C4-2B (cell line): ENCODE results near the gene PTEN.

ENCODE experiments used
- H3K27ac ChIP-seq: fragments of 450-650 bp; 2 replicates; pipeline ENCODE4 v1.5.1; 2017
- ZFX ChIP-seq: fragments of 450-650 bp; IDR thresholded peaks from 2 replicates; pipeline ENCODE4 v1.6.1; 2017
- TF ChIP-seq, protein P1 (sequence below): fragments of 450-650 bp; conservative IDR thresholded peaks from 2 replicates; pipeline ENCODE4 v1.5.1; 2017; ENCODE audit warnings: mild to moderate bottlenecking

The PTEN gene

DNA sequence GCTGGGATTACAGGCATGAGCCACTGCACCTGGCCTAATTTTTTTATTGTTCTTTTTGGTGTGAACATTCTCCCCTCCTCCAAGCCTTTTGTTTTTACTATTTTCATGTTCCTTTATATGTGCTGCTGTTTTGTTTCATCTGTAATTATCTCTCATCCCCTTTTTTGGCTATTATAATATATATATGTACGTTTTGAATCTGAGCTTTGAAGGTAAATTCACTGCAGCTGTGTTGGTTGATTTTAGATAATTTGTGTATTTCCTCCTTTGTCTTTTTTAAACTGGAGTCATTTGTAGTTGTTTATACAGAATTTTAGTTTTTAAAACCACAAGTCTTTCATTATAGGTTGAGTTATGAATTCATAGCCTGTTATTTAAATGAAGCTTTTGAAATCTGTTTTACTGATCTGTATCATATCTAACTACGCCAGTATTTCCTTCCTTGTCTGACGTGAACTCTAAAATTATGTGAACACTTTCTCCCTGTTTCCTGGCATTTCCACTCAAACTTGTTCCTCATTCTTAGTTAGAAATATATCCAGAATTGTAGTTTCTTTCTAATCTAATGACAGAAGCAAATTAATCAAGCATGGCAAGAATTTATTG, 54.9 kb downstream of the PTEN start:
- H3K27ac ChIP-seq = no peak overlapping the region
- TF ChIP-seq ZFX = no peak
- TF ChIP-seq, protein P1, sequence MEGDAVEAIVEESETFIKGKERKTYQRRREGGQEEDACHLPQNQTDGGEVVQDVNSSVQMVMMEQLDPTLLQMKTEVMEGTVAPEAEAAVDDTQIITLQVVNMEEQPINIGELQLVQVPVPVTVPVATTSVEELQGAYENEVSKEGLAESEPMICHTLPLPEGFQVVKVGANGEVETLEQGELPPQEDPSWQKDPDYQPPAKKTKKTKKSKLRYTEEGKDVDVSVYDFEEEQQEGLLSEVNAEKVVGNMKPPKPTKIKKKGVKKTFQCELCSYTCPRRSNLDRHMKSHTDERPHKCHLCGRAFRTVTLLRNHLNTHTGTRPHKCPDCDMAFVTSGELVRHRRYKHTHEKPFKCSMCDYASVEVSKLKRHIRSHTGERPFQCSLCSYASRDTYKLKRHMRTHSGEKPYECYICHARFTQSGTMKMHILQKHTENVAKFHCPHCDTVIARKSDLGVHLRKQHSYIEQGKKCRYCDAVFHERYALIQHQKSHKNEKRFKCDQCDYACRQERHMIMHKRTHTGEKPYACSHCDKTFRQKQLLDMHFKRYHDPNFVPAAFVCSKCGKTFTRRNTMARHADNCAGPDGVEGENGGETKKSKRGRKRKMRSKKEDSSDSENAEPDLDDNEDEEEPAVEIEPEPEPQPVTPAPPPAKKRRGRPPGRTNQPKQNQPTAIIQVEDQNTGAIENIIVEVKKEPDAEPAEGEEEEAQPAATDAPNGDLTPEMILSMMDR = no peak

DNA sequence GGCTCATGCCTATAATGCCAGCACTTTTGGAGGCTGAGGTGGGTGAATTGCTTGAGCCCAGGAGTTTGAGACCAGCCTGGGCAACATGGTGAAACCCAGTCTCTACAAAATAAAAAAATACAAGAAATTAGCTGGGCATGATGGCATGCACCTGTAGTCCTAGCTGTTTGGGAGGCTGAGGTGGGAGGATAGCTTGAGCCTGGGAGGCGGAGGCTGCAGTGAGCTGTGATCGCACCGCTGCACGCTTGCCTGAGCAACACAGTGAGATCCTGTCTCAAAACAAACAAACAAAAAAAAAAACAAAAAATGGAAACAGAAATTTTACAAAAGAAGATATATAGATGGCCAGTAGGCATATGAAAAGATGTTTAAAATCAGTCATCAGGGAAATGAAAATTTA, 57.1 kb downstream of the PTEN start:
- TF ChIP-seq ZFX = no peak
- TF ChIP-seq, protein P1 = no peak

DNA sequence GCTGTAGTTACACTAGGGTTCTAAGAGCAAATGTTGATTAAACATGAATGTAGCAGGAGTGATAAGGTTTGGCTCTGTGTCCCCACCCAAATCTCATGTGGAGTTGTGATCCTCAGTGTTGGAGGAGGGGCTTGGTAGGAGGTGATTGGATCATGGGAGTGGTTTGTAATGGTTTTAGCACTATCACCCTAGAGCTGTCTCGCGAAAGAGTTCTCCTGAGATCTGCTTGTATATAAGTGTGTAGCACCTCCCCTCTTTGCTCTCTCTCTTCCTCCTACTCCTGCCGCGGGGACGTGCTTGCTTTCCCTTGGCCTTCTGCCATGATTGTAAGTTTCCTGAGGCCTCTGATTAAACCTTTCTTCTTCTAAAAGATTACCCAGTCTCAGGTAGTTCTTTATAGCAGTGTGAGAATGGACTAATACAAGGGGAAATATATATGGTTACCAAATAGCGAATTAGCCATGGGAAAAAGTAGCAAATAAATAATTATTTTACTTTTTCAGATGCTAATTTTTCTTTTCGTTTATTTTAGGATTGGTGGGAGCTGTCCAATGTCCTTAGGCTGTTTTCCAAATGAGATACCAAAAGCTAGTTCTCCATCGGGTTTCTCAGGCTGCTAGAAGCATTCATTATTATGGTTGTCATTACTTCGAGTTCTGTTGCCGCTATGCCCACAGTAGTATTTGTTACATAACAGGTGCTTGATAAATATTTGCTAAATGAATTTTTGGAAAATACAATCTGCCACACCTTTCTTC, 58.7 kb downstream of the PTEN start:
- TF ChIP-seq ZFX = no peak
- TF ChIP-seq, protein P1 = no peak

More for the DNA sequence above, 57.1 kb downstream of the PTEN start:
- H3K27ac ChIP-seq = no peak overlapping the region

DNA sequence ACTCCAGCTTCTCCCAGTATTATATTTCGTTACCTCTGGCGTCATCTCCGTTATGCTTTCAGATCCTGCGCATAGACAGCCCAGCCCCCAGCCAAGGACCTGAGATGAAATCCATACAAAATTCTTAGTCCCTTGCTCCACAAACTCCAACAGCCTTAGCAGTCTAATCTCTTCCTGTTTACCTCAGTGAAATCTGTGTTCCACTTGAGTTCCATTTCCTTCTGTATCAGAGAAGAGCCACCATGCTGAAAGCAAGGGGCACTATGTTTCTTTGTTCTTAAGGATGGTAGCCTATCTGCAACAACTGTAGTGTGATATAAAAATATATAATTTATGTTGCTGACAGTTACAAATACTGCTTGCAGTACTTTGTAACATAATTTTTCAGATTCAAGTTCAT, 59.8 kb downstream of the PTEN start:
- H3K27ac ChIP-seq = no peak overlapping the region
- TF ChIP-seq, protein P1 = no peak
- TF ChIP-seq ZFX = no peak

More for the DNA sequence above, 58.7 kb downstream of the PTEN start:
- H3K27ac ChIP-seq = no peak overlapping the region

DNA sequence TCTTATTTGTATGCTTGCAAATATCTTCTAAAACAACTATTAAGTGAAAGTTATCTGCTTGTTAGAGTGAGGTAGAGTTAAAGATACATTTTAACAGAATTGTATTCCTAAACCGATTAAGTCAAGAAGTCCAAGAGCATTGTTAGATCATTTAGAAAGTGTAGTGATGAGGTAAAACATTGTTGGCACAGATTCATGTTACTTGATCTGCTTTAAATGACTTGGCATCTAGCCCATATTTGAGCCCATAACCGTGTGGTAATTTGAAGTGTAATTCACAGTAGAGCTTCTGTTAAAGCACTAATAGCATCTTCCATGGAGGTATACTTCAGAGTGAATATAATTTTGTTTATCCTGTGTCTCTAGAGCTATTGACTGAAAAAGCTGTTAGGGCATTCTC, 62.1 kb downstream of the PTEN start:
- TF ChIP-seq, protein P1 = no peak
- no peak for TF ChIP-seq ZFX

DNA sequence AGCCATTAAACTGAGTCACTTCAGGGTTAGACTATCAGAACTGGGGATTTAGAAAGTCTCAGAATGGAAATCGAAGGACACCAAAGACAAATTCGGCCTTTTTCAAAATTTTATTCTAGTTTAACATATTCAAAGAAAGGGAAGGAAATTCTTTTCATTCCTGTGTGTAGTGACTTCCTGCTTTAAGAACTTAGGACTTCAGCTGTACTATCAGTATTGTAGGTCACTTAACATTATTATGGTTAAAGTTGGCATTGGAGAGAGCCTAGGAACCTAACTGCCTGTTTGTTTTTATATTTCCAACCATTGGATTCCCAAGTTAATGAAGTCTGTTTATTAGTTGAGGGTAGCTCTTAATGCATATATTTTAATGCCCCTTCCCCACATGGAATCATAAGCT, 63.7 kb downstream of the PTEN start:
- H3K27ac ChIP-seq = no peak overlapping the region
- TF ChIP-seq, protein P1 = no peak
- TF ChIP-seq ZFX = no peak

More for the DNA sequence above, 62.1 kb downstream of the PTEN start:
- H3K27ac ChIP-seq = no peak overlapping the region

DNA sequence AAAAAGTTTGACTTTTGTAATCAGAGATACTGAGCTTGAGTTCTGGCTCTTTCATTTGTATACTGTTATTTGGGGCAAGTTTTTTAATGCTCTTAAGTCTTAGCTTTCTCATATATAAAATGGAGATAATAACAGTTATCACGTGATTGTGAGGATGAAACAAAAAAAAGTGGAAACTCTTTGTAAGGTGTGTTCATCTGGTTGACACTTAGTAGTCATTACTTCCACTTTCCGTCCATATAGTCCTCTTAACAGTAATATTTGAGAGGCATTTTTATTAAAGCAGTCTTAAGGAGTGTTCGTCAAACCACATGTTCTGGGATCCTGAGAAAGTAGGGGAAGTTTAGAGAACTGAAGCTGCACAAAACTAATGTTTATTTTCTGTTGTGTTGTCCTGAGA, 65.6 kb downstream of the PTEN start:
- TF ChIP-seq, protein P1 = no peak
- no peak for TF ChIP-seq ZFX
- no peak overlapping the region for H3K27ac ChIP-seq
